NCI-H526 treated with DMSO at 0.1 percent for 48 hours (cell line): ENCODE data around the gene AKNA.
"Not testable (repeated sequence)": the region's sequence is repeated elsewhere in the genome, so short reads cannot be mapped to it uniquely, and the experiment has no call there.

Source experiments
- DNase-seq: peaks from one replicate; lab custom pipeline; 2025; lab: John Stamatoyannopoulos, UW

AKNA gene

DNA sequence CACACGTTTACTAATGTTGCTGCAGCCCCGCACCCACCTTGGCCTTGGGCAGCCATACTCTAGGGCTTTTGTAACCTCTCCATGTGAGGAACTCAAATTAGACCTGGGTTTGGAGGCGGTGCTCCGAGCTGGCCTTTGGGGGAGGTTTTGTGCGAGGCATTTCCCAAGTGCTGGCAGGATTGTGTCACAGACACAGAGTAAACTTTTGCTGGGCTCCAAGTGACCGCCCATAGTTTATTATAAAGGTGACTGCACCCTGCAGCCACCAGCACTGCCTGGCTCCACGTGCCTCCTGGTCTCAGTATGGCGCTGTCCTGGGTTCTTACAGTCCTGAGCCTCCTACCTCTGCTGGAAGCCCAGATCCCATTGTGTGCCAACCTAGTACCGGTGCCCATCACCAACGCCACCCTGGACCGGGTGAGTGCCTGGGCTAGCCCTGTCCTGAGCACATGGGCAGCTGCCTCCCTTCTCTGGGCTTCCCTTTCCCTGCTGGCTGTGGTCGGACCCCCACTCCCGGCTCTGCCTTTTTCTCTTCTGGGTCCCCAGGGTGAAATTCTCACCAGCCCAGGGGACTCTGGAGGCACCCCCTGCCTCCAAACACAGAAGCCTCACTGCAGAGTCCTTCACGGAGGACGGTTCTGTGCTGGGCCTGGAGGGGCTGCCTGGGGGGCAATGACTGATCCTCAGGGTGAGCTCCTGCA is 64.8 kb downstream of the AKNA start, which contains the start of gene ORM1:
Gene ORM1 (plus strand): TSS at position 268 of the 701 bp plus-strand sequence. CDS start 36 bp downstream, at position 304.
- not testable (repeated sequence) for DNase-seq

GRCh38 chr9:114322160-114322818 is 65.5 kb downstream of the AKNA start:
- DNase-seq = not testable (repeated sequence)

GRCh38 chr9:114321759-114322158 is 66.0 kb downstream of the AKNA start:
- no peak for DNase-seq

DNA sequence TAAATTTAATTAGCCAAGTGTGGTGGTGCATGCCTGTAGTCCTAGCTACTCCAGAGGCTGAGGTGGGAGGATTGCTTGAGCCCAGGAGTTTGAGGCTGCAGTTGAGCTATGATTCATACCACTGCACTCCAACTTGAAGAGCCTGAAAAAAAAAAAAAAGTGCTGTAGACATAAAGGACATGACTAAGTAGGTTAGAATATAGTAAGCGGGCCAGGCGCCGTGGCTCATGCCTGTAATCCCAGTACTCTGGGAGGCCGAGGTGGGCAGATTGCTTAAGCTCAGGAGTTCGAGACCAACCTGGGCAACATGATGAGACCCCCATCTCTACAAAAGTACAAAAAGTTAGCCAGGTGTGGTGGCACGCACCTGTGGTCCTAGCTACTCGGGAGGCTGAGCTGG is 67.1 kb downstream of the AKNA start:
- DNase-seq = not testable (repeated sequence)

- no peak for DNase-seq
Measured at GRCh38 chr9:114319147-114319546, 68.6 kb downstream of the AKNA start.

DNA sequence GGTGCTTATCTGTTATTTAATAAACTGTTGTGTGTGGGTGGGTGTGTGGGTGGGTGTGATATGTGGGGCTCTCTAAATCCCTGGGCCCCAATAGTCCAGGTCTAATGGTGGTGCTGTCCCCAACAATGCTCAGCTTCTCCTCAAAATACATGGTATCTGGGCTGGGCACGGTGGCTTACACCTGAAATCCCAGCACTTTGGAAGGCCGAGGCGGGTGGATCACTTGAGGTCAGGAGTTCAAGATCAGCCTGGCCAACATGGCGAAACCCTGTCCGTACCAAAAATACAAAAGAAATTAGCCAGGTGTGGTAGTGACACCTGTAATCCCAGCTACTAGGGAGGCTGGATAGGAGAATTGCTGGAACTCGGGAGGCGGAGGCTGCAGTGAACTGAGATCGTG is 69.4 kb downstream of the AKNA start:
- DNase-seq = no peak

GRCh38 chr9:114317665-114318357 is 70.0 kb downstream of the AKNA start:
- no peak for DNase-seq

- DNase-seq = no peak
Measured at GRCh38 chr9:114316605-114317230, 71.1 kb downstream of the AKNA start.

- DNase-seq = no peak
Measured at GRCh38 chr9:114315723-114316363, 71.9 kb downstream of the AKNA start.

GRCh38 chr9:114314881-114315722 is 72.7 kb downstream of the AKNA start:
- no peak for DNase-seq

GRCh38 chr9:114314256-114314867 is 73.4 kb downstream of the AKNA start:
- DNase-seq = no peak

GRCh38 chr9:114313186-114313585 is 74.6 kb downstream of the AKNA start:
- no peak for DNase-seq

DNA sequence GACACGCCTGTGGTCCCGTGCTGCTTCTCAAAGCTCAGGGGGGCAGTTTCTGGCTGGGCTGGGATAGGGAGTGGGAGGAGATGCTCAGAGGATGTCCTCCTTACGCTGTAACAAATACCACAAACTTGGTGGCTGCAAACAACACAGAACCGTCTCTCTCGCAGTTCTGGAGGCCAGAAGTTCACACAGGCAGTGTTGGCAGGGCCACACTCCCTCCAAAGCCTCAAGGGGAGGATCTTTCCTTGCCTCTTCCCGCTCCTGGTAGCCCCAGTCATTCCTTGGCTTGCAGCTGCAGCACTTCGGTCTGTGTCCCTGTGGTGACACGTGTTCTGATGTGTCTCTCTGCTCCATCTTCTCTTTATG is 75.3 kb downstream of the AKNA start:
- DNase-seq = no peak

- DNase-seq = no peak
Measured at GRCh38 chr9:114311571-114312512, 75.9 kb downstream of the AKNA start.

DNA sequence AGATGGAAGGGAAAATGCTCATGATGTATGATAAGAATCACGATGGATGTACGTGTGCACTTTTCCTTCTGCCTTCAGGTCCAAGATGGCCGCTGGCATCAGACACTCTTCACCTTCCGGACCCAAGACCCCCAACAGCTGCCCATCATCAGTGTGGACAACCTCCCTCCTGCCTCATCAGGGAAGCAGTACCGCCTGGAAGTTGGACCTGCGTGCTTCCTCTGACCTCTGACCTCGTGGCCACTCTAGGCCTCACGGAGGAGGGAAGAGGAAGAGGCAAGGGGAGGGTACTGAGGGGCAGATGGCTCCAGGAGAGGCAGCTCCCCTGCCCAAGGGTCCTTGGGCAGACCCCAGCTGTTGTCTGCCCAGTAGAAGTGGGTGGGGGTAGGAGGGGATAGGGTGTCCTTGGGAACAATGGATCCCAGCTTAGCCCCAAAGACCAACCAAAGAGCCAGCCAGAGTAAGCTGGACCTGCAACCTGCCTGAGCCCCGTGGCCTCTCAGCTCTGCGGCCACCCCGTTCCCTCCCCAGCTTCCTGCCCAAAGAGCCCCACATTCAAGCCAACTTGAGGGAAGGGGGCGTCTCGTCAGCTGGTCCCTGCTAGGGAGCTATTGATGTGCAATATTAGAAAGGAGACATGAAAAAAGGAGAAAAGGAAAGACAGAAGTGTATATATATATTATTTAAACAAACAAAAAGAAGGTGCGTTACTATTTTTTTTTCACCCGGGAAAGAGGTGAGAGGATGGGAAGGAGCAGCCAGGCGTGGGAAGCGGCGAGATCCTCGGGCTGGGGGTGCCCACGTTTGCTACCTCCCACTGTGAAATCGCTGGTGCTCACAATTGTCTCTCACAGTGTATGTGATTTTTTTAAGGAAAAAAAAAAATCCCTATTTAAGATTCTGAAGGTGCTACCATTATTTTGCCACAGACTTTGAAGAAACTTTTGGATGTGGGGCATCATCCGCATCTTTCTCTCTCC is 77.0 kb downstream of the AKNA start:
- DNase-seq = no peak

- DNase-seq = no peak
Measured at GRCh38 chr9:114309096-114309495, 78.7 kb downstream of the AKNA start.

DNA sequence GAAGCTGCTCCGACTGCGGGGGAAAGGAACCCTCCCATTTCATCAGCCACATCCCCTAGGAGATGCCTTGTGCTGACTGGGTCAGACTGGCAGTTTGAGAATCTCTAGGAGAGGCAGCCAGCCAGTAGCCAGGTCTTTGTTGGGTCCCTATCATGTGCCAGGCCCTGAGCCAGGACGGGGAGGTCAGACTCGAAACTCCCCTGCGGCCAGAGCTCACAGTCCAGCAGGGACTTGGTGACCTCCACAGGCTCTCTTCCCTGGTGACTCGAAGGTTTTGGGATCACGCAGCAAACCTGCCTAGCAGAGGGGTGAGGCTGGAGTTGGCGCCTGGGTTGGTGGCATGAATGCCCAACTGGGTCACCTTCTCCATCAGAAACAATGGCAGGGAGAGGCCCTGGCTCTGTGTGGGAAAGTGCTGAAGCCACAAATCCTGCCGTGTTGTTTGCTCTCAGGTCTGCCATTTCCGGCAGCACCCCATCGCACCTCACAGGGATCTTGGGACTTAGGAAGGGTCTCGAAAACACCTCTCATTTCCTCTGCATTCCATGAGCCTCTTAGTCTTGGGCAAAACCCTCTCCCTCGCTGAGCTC is 79.3 kb downstream of the AKNA start:
- DNase-seq = no peak

GRCh38 chr9:114307899-114308267 is 79.9 kb downstream of the AKNA start:
- no peak for DNase-seq
